HG02642 (cell line): Measurements from ENCODE around the gene KIAA0825.
"Not testable (repeated sequence)": the region's sequence is repeated elsewhere in the genome, so short reads cannot be mapped to it uniquely, and the experiment has no call there.

Experiments
- ATAC-seq: cut with Tn5 transposase; IDR thresholded peaks from one replicate; pipeline ENCODE4 v1.9.1; 2021; ENCODE audit warnings: mild to moderate bottlenecking; ENCODE audit not compliant: unreplicated experiment, poor library complexity

KIAA0825 gene

GRCh38 chr5:94209774-94210355 is 408.5 kb downstream of the KIAA0825 start:
- ATAC-seq = no peak

- ATAC-seq = no peak
Observed at GRCh38 chr5:94209272-94209671, 409.1 kb downstream of the KIAA0825 start.

GRCh38 chr5:94199566-94199965 is 418.8 kb downstream of the KIAA0825 start:
- no peak for ATAC-seq

- ATAC-seq = no peak
Observed at GRCh38 chr5:94197970-94198369, 420.4 kb downstream of the KIAA0825 start.

- no peak for ATAC-seq
Observed at GRCh38 chr5:94196953-94197352, 421.5 kb downstream of the KIAA0825 start.

- no peak for ATAC-seq
Observed at GRCh38 chr5:94192658-94193391, 425.6 kb downstream of the KIAA0825 start.

GRCh38 chr5:94191604-94192003 is 426.8 kb downstream of the KIAA0825 start:
- ATAC-seq = no peak

- ATAC-seq = no peak
Observed at GRCh38 chr5:94188725-94189124, 429.7 kb downstream of the KIAA0825 start.

- ATAC-seq = no peak
Observed at GRCh38 chr5:94184870-94185269, 433.5 kb downstream of the KIAA0825 start.

- no peak for ATAC-seq
Observed at GRCh38 chr5:94181895-94182294, 436.5 kb downstream of the KIAA0825 start.

- ATAC-seq = no peak
Observed at GRCh38 chr5:94180761-94181160, 437.6 kb downstream of the KIAA0825 start.

GRCh38 chr5:94175912-94176311 is 442.5 kb downstream of the KIAA0825 start:
- no peak for ATAC-seq

GRCh38 chr5:94174748-94175411 is 443.5 kb downstream of the KIAA0825 start:
- no peak for ATAC-seq

- no peak for ATAC-seq
Observed at GRCh38 chr5:94173100-94173499, 445.3 kb downstream of the KIAA0825 start.

GRCh38 chr5:94171070-94171469 is 447.3 kb downstream of the KIAA0825 start:
- ATAC-seq = not testable (repeated sequence)

- ATAC-seq = peak; percentile 46
Observed at GRCh38 chr5:94170158-94170557, 448.2 kb downstream of the KIAA0825 start.

GRCh38 chr5:94168151-94168550 is 450.3 kb downstream of the KIAA0825 start:
- no peak for ATAC-seq

GRCh38 chr5:94161801-94162200 is 456.6 kb downstream of the KIAA0825 start:
- ATAC-seq = no peak

GRCh38 chr5:94159144-94159543 is 459.3 kb downstream of the KIAA0825 start:
- ATAC-seq = no peak

GRCh38 chr5:94157704-94158539 is 460.5 kb downstream of the KIAA0825 start:
- ATAC-seq = no peak

- ATAC-seq = no peak
Observed at GRCh38 chr5:94154672-94155071, 463.7 kb downstream of the KIAA0825 start.
